ENCODE data around the gene UNC45A.

GRCh38 chr15:90942354-90943120, 7.5 kb downstream of the UNC45A start:
- no peak for TF ChIP-seq POLR2A (IDR thresholded peaks at IDR 0.05; ENCODE audit: low read depth, low read length)
- TF ChIP-seq MXI1 (IDR thresholded peaks at IDR 0.05; ENCODE audit: borderline replicate concordance, low read depth, low read length), result no peak
- TF ChIP-seq CTCF (conservative IDR thresholded peaks at IDR 0.05; ENCODE audit: low read depth, low read length), result no peak
- no peak for TF ChIP-seq RAD21 (IDR thresholded peaks at IDR 0.05; ENCODE audit: low read length)
- TF ChIP-seq CHD1 (IDR thresholded peaks at IDR 0.05; ENCODE audit: low read depth, low read length), result no peak
- no peak for TF ChIP-seq FOS (IDR thresholded peaks at IDR 0.05; ENCODE audit: low read depth, low read length)
- TF ChIP-seq USF2 (IDR thresholded peaks at IDR 0.05; ENCODE audit: low read depth, low read length), result no peak
- no peak for TF ChIP-seq RFX5 (IDR thresholded peaks at IDR 0.05; ENCODE audit: low read depth, low read length)
- no peak for TF ChIP-seq CEBPB (IDR thresholded peaks at IDR 0.05; ENCODE audit: low read depth, low read length)
- TF ChIP-seq MAFK (IDR thresholded peaks at IDR 0.05; ENCODE audit: low read depth, low read length), result no peak
- no peak for TF ChIP-seq SMC3 (IDR thresholded peaks at IDR 0.05; ENCODE audit: low read depth, low read length)
- TF ChIP-seq RCOR1 (IDR thresholded peaks at IDR 0.05; ENCODE audit: insufficient replicate concordance, low read length), result no peak

All from IMR-90 (cell line).